ENCODE results near the gene ALK. TPM values are rescaled to one million over a fixed set of nuclear protein-coding genes. Genes with fewer than 3 reads are reported as not detected.

ALK gene
- total RNA-seq, 1 donor from 2014 or later: not detected

GRCh38 chr2:29703336-29703735 lies 218.1 kb downstream of the ALK start:
- FAIRE-seq: peak; percentile 73
- Histone ChIP-seq H3K27me3 (ENCODE audit: control insufficient read depth, insufficient read depth, low read length) (no peaks in the 10 kb centered on the region), H3K4me3 (ENCODE audit: low read depth, low read length) (no peak overlapping the region), H3K36me3 (ENCODE audit: control insufficient read depth, insufficient read depth, low read length) (no peaks in the 10 kb centered on the region)
- no peak for DNase-seq (ENCODE audit: low read depth)
- no peak for TF ChIP-seq CTCF (IDR thresholded peaks at IDR 0.05; ENCODE audit: insufficient read depth, low read length, severe bottlenecking)

GRCh38 chr2:29702276-29702675 lies 219.1 kb downstream of the ALK start:
- no peak for TF ChIP-seq CTCF (IDR thresholded peaks at IDR 0.05; ENCODE audit: insufficient read depth, low read length, severe bottlenecking)
- Histone ChIP-seq H3K4me3 (ENCODE audit: low read depth, low read length) (no peak overlapping the region), H3K27me3 (ENCODE audit: control insufficient read depth, insufficient read depth, low read length) (no peaks in the 10 kb centered on the region), H3K36me3 (ENCODE audit: control insufficient read depth, insufficient read depth, low read length) (no peaks in the 10 kb centered on the region)
- DNase-seq (ENCODE audit: low read depth) (no peak), FAIRE-seq (no peak)

GRCh38 chr2:29700560-29700959 lies 220.8 kb downstream of the ALK start:
- FAIRE-seq: no peak
- H3K4me3 ChIP-seq (ENCODE audit: low read depth, low read length): no peak overlapping the region
- DNase-seq (ENCODE audit: low read depth): peak; percentile 80
- no peak for TF ChIP-seq CTCF (IDR thresholded peaks at IDR 0.05; ENCODE audit: insufficient read depth, low read length, severe bottlenecking)
- no peaks in the 10 kb centered on the region for H3K27me3 ChIP-seq (ENCODE audit: control insufficient read depth, insufficient read depth, low read length)
- no peaks in the 10 kb centered on the region for H3K36me3 ChIP-seq (ENCODE audit: control insufficient read depth, insufficient read depth, low read length)

- DNase-seq (ENCODE audit: low read depth) (no peak), FAIRE-seq (no peak)
- Histone ChIP-seq H3K27me3 (ENCODE audit: control insufficient read depth, insufficient read depth, low read length) (no peaks in the 10 kb centered on the region), H3K36me3 (ENCODE audit: control insufficient read depth, insufficient read depth, low read length) (no peaks in the 10 kb centered on the region), H3K4me3 (ENCODE audit: low read depth, low read length) (no peak overlapping the region)
- no peak for TF ChIP-seq CTCF (IDR thresholded peaks at IDR 0.05; ENCODE audit: insufficient read depth, low read length, severe bottlenecking)
Measured at GRCh38 chr2:29699045-29699444, 222.3 kb downstream of the ALK start.

- TF ChIP-seq CTCF (IDR thresholded peaks at IDR 0.05; ENCODE audit: insufficient read depth, low read length, severe bottlenecking): no peak
- Histone ChIP-seq H3K27me3 (ENCODE audit: control insufficient read depth, insufficient read depth, low read length) (no peaks in the 10 kb centered on the region), H3K36me3 (ENCODE audit: control insufficient read depth, insufficient read depth, low read length) (no peaks in the 10 kb centered on the region), H3K4me3 (ENCODE audit: low read depth, low read length) (no peak overlapping the region)
- peak; percentile 46 for DNase-seq (ENCODE audit: low read depth)
- FAIRE-seq: no peak
Measured at GRCh38 chr2:29698216-29698615, 223.2 kb downstream of the ALK start.

GRCh38 chr2:29697715-29698114 lies 223.7 kb downstream of the ALK start:
- no peak for DNase-seq (ENCODE audit: low read depth)
- Histone ChIP-seq H3K4me3 (ENCODE audit: low read depth, low read length) (no peak overlapping the region), H3K36me3 (ENCODE audit: control insufficient read depth, insufficient read depth, low read length) (no peaks in the 10 kb centered on the region), H3K27me3 (ENCODE audit: control insufficient read depth, insufficient read depth, low read length) (no peaks in the 10 kb centered on the region)
- FAIRE-seq: no peak
- TF ChIP-seq CTCF (IDR thresholded peaks at IDR 0.05; ENCODE audit: insufficient read depth, low read length, severe bottlenecking): no peak
